Naive thymus-derived CD8-positive, alpha-beta T cell (primary cell): ENCODE results near the gene MID1. TPM values are rescaled to one million over a fixed set of nuclear protein-coding genes. Genes with fewer than 3 reads are reported as not detected.
A peak's percentile ranks its signal among the peaks of the same experiment; 100 is the strongest.

Experiments used
- ATAC-seq, 2 donors: fragments of 150-1000 bp; cut with Tn5 transposase in 1 of 2; sonication (Bioruptor Pico), chemical (Tn5 transposase) in 1 of 2; 1 replicate in 1 of 2; 2 replicates in 1 of 2; pipeline ENCODE4 v1.10.0; 2021; ENCODE audit warnings: mild to moderate bottlenecking in 2 of 2, moderate library complexity in 2 of 2
- POLR2A ChIA-PET: fragments of 350-600 bp; sonication (Branson Sonifier 250); formaldehyde crosslinking; loops from one replicate; lab custom pipeline; 2021; ENCODE audit warnings: antibody characterized with exemption; lab: Charles Lee
- DNase-seq, 10 donors: peaks; one replicate each; pipeline versions ENCODE4 v3.0.0 to v3.0.0-alpha.2; 2020 to 2022
- H3K27ac Mint-ChIP-seq, 10 donors: one replicate each; pipeline ENCODE4 v1.8.0; 2020 to 2022; ENCODE audit warnings: mild to moderate bottlenecking in 10 of 10, mixed read lengths in 10 of 10, moderate library complexity in 4 of 10, inconsistent platforms in 1 of 10
- H3K27me3 Mint-ChIP-seq, 5 donors: one replicate each; pipeline ENCODE4 v1.8.0; 2021 to 2022; ENCODE audit warnings: mixed read lengths in 5 of 5
- H3K36me3 Mint-ChIP-seq, 3 donors: one replicate each; pipeline ENCODE4 v1.8.0; 2020 to 2022; ENCODE audit warnings: mixed read lengths in 3 of 3, mild to moderate bottlenecking in 2 of 3, inconsistent platforms in 1 of 3
- H3K4me1 Mint-ChIP-seq, 4 donors: one replicate each; pipeline ENCODE4 v1.8.0; 2021 to 2022; ENCODE audit warnings: mixed read lengths in 4 of 4
- H3K4me3 Mint-ChIP-seq, 10 donors: one replicate each; pipeline ENCODE4 v1.8.0; 2020 to 2022; ENCODE audit warnings: mild to moderate bottlenecking in 10 of 10, mixed read lengths in 10 of 10, moderate library complexity in 6 of 10, inconsistent platforms in 1 of 10
- H3K9me3 Mint-ChIP-seq, 9 donors: one replicate each; pipeline ENCODE4 v1.8.0; 2020 to 2022; ENCODE audit warnings: mixed read lengths in 9 of 9, mild to moderate bottlenecking in 3 of 9, inconsistent platforms in 1 of 9, moderate library complexity in 1 of 9
- polyA plus RNA-seq, 3 donors: library from polyadenylated mRNA; unstranded; fragments of 300-500 nt; fragmentation: Illumina TruSeq; gene quantifications; one replicate each; pipeline ENCODE4 v1.2.3, GENCODE V29; 2021
- total RNA-seq, 8 experiments: library from RNA in 2 of 8; stranded (reverse) in 2 of 8; gene quantifications; one replicate each; pipeline ENCODE4 v1.2.3 and lab custom pipeline; 2021 to 2026

The MID1 gene
- total and polyA plus RNA-seq, 5 experiments from 2014 or later = 0.31 TPM; not detected in 4

DNA sequence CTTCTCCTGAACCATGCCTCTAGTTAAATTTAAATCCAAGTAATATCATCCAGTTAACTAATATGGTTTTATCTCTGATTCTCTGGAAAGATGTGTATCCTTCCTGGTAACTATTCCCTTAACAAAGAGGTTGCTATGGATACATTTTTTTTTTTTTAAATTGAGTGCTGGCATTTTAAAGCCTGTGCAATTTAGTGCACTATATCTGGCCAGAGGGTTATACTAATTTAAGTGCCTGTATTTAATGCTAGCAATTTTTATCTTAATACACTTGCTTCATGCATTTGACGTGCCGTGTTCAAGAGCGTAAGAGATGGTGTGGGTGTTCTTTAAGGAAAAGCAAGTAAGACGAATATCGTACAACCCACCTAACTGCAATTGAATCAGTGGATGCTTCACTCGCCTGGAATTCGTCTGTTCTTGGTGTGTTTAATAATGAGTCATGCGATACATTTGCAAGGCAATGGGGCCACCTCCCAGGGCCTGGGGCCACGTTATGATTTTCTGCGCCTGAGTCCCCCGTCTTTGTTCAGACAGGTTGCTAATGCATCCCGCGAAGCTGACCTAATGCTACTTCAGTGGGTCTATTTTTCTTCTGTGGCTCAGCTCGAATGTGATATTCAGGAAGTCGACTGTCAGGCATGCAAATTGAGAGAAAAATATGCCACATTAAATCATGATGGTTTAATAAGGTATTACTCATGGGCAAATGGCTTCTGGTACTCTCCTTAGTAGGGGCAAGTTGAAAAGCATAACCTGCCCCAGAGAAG lies 14.2 kb upstream of the MID1 start:
- ATAC-seq = no peak
- H3K36me3 Mint-ChIP-seq = peaks cover 0 to 5% (median 0%) of the 10 kb centered on the region in 3 donors
- POLR2A ChIA-PET = no interaction called here

DNA sequence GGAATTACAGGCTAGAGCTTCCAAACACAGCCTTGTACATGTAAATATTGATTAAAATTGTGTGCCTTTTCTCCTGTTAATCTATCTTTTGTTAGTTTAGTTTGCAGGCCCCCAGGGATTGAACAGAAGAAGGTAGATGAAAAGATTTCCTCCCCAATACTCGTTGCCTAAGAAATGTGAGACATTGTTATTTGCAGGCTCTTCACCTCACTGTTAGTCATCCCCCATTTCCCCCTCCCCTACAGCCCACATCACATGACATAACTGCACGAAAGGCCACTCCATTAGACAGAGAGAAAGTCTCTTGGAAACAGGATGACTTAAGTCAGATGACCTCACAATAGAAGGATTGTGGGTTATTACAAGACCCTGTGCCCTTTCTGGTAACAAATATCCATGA lies 13.3 kb upstream of the MID1 start:
- H3K4me3 Mint-ChIP-seq = no peak overlapping the region
- ATAC-seq = no peak
- peaks cover 0 to 9% (median 0%) of the 10 kb centered on the region in 9 donors for H3K9me3 Mint-ChIP-seq
- H3K36me3 Mint-ChIP-seq = no peaks in the 10 kb centered on the region
- peaks cover 5 to 14% (median 8%) of the 10 kb centered on the region in 5 donors for H3K27me3 Mint-ChIP-seq
- no peak overlapping the region for H3K27ac Mint-ChIP-seq
- POLR2A ChIA-PET = no interaction called here
- no peaks in the 10 kb centered on the region for H3K4me1 Mint-ChIP-seq
- no peak for DNase-seq

More for the DNA sequence above, 14.2 kb upstream of the MID1 start:
- peaks cover 5 to 14% (median 8%) of the 10 kb centered on the region in 5 donors for H3K27me3 Mint-ChIP-seq
- no peak for DNase-seq
- peaks cover 0 to 9% (median 3%) of the 10 kb centered on the region in 9 donors for H3K9me3 Mint-ChIP-seq
- H3K4me3 Mint-ChIP-seq = no peak overlapping the region
- H3K4me1 Mint-ChIP-seq = no peaks in the 10 kb centered on the region
- no peak overlapping the region for H3K27ac Mint-ChIP-seq

DNA sequence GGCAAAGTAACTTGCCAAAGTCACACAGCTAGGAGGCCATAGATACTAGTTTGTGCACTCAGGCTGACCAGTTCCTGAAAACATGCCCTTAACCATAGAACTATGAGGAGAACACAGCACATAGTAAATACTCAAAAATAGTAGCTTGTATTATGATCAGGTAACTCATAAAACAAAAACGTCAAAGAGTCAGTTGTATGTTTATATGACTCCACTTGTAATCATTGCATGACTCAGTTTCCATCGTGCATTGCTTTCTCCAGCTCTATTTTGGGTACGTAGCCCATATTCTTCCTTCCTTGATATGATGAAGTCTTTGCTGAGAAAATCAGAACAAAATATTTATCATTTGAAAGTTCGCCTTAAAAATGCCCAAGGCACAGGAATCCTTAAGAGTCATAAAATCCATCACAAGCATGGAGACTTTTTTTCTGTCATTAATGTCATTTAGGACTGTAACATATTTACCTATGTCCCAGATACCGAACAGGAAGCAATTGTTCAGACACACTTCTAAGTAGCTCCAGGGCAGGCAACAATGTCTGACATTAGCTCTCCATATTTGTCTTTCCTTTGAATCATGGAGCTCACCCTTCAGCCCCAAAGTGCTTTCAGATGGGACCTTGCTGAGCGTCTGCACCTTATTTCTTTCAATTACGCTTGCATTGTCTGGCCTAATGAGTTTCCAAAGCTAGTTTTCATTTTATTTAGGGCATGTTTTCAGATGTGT lies 11.2 kb upstream of the MID1 start:
- DNase-seq = no peak
- no peak for ATAC-seq
- no peaks in the 10 kb centered on the region for H3K36me3 Mint-ChIP-seq
- peaks cover 5 to 14% (median 9%) of the 10 kb centered on the region in 5 donors for H3K27me3 Mint-ChIP-seq
- no peaks in the 10 kb centered on the region for H3K4me1 Mint-ChIP-seq
- POLR2A ChIA-PET = no interaction called here
- H3K9me3 Mint-ChIP-seq = peaks cover 0 to 3% (median 0%) of the 10 kb centered on the region in 9 donors
- H3K4me3 Mint-ChIP-seq = no peak overlapping the region
- no peak overlapping the region for H3K27ac Mint-ChIP-seq

DNA sequence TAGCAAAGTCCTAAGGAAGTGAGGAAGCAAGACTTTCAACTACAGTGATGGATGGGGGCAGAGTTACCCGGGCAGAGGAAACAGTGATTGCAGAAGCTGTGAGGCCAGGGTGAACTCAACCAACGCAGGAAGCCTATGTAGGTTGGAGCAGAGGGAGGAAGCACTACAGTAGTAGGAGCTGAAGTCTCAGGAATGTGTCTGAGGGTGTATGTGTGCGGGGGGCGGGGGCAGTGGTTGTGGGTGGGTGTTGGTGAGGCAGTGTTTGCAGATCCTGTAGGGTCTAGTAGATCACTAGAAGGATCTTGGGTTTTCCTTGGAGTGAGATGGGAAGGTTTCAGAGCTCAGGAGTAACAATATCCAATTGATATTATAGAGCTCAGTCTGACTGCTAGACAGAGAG lies 9.9 kb upstream of the MID1 start:
- no peak for DNase-seq
- peaks cover 5 to 14% (median 9%) of the 10 kb centered on the region in 5 donors for H3K27me3 Mint-ChIP-seq
- no peak for ATAC-seq
- H3K4me3 Mint-ChIP-seq = no peak overlapping the region
- no peaks in the 10 kb centered on the region for H3K36me3 Mint-ChIP-seq
- no peaks in the 10 kb centered on the region for H3K4me1 Mint-ChIP-seq
- H3K9me3 Mint-ChIP-seq = peaks cover 0 to 3% (median 0%) of the 10 kb centered on the region in 9 donors
- H3K27ac Mint-ChIP-seq = peak overlapping the region in 1 of 10 donors; percentile 31
- POLR2A ChIA-PET = no interaction called here

DNA sequence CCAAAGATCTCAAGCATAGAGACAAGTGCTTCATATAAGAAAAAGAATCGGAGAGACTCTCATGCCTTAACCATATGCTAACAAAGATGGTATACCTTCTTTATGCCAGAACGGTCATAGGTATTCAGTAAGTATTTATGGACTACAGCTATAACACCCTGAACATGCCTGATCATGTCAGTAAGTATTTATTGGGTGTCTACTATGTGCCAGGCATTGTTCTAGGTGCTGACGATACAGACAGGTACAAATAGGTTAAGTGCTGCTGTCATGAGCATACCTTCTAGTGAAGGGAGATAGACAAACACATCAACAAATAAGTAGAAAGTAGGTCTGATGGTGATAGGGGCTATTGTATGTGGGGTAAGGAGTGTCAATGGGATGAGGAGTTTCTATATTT lies 9.5 kb upstream of the MID1 start:
- H3K27me3 Mint-ChIP-seq = peaks cover 5 to 14% (median 9%) of the 10 kb centered on the region in 5 donors
- no peaks in the 10 kb centered on the region for H3K36me3 Mint-ChIP-seq
- H3K9me3 Mint-ChIP-seq = peaks cover 0 to 3% (median 0%) of the 10 kb centered on the region in 9 donors
- peak overlapping the region in 1 of 10 donors; percentile 31 for H3K27ac Mint-ChIP-seq
- DNase-seq = no peak
- POLR2A ChIA-PET = no interaction called here
- H3K4me1 Mint-ChIP-seq = no peaks in the 10 kb centered on the region
- ATAC-seq = no peak
- H3K4me3 Mint-ChIP-seq = no peak overlapping the region

DNA sequence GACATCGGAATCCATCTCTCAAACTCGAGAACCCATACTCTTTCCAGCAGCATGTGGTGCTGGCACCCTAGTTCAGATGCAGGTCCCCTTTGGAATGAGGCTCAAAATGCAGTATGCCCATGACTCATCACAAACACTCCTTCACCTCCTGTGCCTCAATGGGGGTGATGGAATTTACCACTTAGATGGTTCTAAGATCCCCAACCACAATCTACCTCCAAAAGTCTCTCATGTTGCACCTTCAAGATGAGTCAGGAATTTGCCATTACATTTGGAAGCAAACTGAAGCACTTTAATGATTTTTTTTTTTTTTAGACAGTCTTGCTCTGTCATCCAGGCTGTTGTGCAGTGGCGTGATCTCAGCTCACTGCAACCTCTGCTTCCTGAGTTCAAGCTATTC lies 8.5 kb upstream of the MID1 start:
- H3K4me3 Mint-ChIP-seq = no peak overlapping the region
- H3K4me1 Mint-ChIP-seq = no peaks in the 10 kb centered on the region
- POLR2A ChIA-PET = no interaction called here
- H3K9me3 Mint-ChIP-seq = peaks cover 0 to 3% (median 0%) of the 10 kb centered on the region in 9 donors
- DNase-seq (no peak), ATAC-seq (no peak)
- H3K36me3 Mint-ChIP-seq = no peaks in the 10 kb centered on the region
- peaks cover 5 to 14% (median 9%) of the 10 kb centered on the region in 5 donors for H3K27me3 Mint-ChIP-seq
- H3K27ac Mint-ChIP-seq = no peak overlapping the region

DNA sequence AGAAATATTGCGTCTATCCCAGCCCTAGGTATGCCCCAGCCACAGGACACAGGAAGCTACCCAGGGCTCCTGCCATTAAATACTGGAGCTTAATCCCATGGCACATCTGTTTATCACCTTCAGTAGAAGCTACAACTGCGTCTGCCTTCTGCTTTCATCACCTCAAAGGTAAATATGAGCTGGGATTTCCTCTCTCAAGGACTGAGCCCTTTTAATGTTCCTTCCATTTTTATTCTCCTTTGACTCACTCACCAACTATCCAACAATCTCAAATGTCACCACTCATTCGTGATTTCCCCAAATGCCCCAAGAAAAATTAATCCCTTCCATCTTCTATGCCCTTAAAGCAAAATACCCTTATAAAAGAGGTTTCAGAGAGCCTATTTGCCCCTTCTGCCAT lies 1.8 kb upstream of the MID1 start:
- DNase-seq = no peak
- H3K4me1 Mint-ChIP-seq = peaks cover 9 to 21% (median 14%) of the 10 kb centered on the region in 4 donors
- H3K27ac Mint-ChIP-seq = peak overlapping the region in 1 of 10 donors; percentile 35
- H3K36me3 Mint-ChIP-seq = peaks cover 0 to 11% (median 0%) of the 10 kb centered on the region in 3 donors
- H3K9me3 Mint-ChIP-seq = peaks cover 0 to 5% (median 0%) of the 10 kb centered on the region in 9 donors
- H3K4me3 Mint-ChIP-seq = no peak overlapping the region
- ATAC-seq = no peak
- H3K27me3 Mint-ChIP-seq = peaks cover 5 to 25% (median 22%) of the 10 kb centered on the region in 5 donors
- POLR2A ChIA-PET = no interaction called here

DNA sequence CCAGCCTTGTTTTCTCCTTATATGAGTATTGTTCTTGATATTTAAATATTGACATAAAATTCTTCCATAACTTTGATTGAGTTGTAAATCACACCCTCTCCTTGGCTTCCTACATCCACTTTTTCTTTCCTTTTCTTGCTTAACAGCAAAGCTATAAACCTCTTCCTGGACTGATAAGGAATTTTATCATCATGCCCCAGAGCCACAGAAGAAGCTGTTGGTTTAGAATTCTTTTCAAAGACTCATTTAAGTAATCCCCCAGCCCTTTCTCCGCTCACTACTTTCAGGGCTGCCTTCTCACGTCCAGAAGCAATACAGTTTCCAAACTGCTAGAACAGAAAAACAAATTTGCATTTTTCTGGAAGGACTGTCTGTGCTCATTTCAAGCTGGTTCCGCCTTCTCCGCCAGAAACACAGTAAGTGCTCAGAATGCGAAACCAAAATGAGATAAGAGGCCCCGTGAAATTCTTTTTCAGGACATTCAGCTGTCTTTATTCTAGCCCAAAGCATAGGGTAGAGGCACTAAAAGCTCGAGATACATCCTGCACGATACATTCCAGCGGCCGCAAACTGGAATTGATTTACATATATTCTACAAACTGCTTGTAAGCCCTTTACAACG lies 849 bp downstream of the MID1 start:
- Mint-ChIP-seq H3K9me3 (peaks cover 0 to 5% (median 0%) of the 10 kb centered on the region in 9 donors), H3K4me1 (peaks cover 9 to 21% (median 15%) of the 10 kb centered on the region in 4 donors), H3K27ac (peak overlapping the region in 1 of 10 donors; percentile 78), H3K27me3 (peaks cover 5 to 40% (median 31%) of the 10 kb centered on the region in 5 donors), H3K36me3 (peaks cover 0 to 11% (median 0%) of the 10 kb centered on the region in 3 donors), H3K4me3 (peak overlapping the region; percentile 65 to 85 (median 80))
- DNase-seq (no peak), ATAC-seq (no peak)
- POLR2A ChIA-PET = no interaction called here

DNA sequence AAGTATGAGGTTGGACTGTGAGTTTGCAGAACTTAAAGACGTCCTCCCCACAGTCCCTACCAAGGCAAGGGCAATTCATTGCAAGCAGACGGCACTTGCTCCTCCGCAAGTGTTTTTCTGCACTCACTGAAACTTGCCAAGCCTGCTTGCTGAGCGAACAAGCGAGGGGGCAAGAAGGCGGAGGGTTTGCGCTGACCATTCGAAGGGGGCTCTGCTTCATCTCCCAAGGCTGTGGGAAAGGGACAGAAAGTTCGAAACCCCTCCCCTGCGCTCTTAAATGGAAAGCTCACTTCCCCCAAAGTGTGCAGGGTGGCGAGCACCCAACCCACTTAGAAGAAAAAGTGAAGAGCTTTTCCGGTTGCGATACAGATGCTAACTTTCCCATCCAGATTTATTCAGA lies 1.4 kb downstream of the MID1 start:
- Mint-ChIP-seq H3K4me3 (peak overlapping the region in 6 of 10 donors; percentile 79 to 85 (median 83)), H3K27me3 (peaks cover 5 to 40% (median 31%) of the 10 kb centered on the region in 5 donors), H3K9me3 (peaks cover 0 to 7% (median 0%) of the 10 kb centered on the region in 9 donors), H3K4me1 (peaks cover 9 to 21% (median 15%) of the 10 kb centered on the region in 4 donors), H3K36me3 (peaks cover 0 to 11% (median 0%) of the 10 kb centered on the region in 3 donors), H3K27ac (no peak overlapping the region)
- DNase-seq (no peak), ATAC-seq (no peak)
- POLR2A ChIA-PET = no interaction called here

DNA sequence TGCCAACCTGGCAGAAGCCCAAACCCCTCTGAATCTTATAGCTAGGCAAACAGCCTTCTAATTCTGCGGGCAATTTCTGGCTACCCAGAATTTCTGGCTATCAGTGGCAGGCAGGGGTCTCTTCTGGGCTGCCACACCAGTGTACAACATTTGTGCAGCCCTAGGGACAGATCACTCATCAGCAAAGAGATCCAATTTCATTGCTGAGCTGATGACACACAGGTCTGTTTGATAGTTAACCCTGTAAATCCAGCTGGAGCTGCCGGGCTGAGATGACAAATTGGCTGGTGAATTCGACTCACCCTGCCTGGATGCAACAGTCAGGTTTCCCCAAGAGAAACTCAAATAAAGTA lies 2.4 kb downstream of the MID1 start:
- Mint-ChIP-seq H3K4me3 (no peak overlapping the region), H3K27me3 (peaks cover 5 to 40% (median 30%) of the 10 kb centered on the region in 5 donors), H3K9me3 (peaks cover 0 to 7% (median 0%) of the 10 kb centered on the region in 9 donors), H3K27ac (no peak overlapping the region), H3K36me3 (peaks cover 0 to 11% (median 0%) of the 10 kb centered on the region in 3 donors), H3K4me1 (peaks cover 9 to 21% (median 15%) of the 10 kb centered on the region in 4 donors)
- DNase-seq = no peak
- POLR2A ChIA-PET = no interaction called here
- ATAC-seq = no peak

DNA sequence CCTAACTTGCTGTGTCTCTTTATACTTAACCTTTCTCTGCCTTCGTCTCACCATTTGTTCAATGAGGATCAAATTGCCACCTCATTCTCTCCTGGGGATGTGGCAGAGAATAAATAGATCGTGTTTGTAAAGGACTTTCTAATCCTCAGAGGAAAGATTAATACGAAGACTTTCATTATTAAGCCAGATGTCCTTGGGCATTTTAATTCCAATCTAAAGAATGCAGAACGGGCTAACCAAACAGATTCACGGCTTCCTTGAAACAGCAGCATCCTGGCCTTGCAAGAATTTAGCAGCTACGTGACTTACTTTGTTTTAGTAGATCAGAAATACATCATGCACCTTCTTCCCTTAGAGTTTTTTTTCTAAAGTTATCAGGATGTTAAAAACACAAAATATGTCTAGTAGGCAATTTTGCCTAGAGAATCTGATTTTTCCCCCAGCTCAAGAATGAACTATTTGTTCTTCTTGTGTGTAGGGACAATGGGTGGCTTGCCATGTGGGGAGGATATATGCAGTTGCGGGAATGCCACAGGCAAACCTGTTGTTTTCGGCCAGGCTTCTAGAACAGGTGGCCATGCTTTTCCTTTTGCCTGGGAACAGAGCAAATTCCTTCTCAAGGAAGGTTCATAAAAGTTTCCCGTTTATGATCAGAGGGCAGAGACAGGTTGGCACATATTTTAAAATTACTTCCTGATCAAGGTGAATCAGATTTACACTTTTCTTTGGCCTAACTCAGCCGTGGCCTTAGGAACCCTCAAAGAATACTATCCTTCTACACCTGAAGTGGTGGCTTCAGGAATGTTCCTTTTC lies 3.0 kb downstream of the MID1 start:
- ATAC-seq = no peak
- Mint-ChIP-seq H3K36me3 (peaks cover 0 to 8% (median 0%) of the 10 kb centered on the region in 3 donors), H3K4me3 (no peak overlapping the region)

More for the DNA sequence above, 3.0 kb downstream of the MID1 start:
- POLR2A ChIA-PET = no interaction called here
- peaks cover 5 to 35% (median 29%) of the 10 kb centered on the region in 5 donors for H3K27me3 Mint-ChIP-seq
- DNase-seq = no peak
- H3K4me1 Mint-ChIP-seq = peaks cover 9 to 21% (median 15%) of the 10 kb centered on the region in 4 donors
- peaks cover 0 to 7% (median 0%) of the 10 kb centered on the region in 9 donors for H3K9me3 Mint-ChIP-seq
- H3K27ac Mint-ChIP-seq = no peak overlapping the region
